Femur (tissue), 1 donor: ENCODE data around the gene NAA25.
"Not testable (repeated sequence)": the region's sequence is repeated elsewhere in the genome, so short reads cannot be mapped to it uniquely, and the experiment has no call there.

Experiments used
- DNase-seq: peaks from one replicate; pipeline ENCODE4 v3.0.0-alpha.2; 2017

NAA25 gene

GRCh38 chr12:112007945-112008344, 100.6 kb downstream of the NAA25 start:
- no peak for DNase-seq

GRCh38 chr12:112005419-112006395, 102.9 kb downstream of the NAA25 start:
- no peak for DNase-seq

GRCh38 chr12:112004041-112004440, 104.5 kb downstream of the NAA25 start:
- DNase-seq: no peak

- DNase-seq: no peak
These were observed 107.0 kb downstream of the NAA25 start for GRCh38 chr12:112001576-112001975.

- DNase-seq: no peak
These were observed 107.8 kb downstream of the NAA25 start for GRCh38 chr12:112000820-112001219.

DNA sequence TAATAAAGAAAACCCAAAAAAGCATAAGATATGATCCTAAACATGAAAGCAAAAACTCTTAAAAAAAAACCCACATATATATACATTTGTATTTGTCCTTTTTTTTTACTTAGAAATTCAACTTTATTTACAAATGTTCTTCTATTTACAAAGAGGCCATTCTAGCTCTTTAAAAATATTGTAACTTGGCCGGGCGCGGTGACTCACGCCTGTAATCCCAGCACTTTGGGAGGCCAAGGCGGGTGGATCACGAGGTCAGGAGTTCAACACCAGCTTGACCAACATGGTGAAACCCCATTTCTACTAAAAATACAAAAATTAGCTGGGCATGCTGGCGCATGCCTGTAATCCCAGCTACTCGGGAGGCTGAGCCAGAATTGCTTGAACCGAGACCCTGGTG, 109.5 kb downstream of the NAA25 start:
- DNase-seq: not testable (repeated sequence)

DNA sequence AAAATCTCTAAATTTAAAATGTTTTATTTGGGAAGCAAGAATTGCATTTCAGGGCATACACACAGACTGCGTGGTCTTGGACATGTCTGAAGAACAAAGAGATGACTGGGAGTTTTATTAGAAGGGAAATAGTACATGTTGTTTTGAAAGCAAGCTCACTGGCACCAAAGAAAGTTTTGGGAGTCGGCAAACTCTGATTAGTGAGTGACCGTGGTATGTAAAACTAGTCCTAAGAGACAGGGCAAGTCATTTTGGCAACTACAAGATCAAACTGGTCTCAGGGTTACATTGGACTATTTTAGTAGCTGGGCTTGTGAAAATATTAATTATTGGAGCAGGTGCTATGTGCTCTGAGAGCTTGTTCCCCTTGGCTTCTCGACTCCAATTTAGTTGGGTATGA, 110.6 kb downstream of the NAA25 start:
- DNase-seq: no peak

GRCh38 chr12:111997300-111997699, 111.3 kb downstream of the NAA25 start:
- no peak for DNase-seq

- DNase-seq: no peak
These were observed 112.7 kb downstream of the NAA25 start for GRCh38 chr12:111995782-111996480.

DNA sequence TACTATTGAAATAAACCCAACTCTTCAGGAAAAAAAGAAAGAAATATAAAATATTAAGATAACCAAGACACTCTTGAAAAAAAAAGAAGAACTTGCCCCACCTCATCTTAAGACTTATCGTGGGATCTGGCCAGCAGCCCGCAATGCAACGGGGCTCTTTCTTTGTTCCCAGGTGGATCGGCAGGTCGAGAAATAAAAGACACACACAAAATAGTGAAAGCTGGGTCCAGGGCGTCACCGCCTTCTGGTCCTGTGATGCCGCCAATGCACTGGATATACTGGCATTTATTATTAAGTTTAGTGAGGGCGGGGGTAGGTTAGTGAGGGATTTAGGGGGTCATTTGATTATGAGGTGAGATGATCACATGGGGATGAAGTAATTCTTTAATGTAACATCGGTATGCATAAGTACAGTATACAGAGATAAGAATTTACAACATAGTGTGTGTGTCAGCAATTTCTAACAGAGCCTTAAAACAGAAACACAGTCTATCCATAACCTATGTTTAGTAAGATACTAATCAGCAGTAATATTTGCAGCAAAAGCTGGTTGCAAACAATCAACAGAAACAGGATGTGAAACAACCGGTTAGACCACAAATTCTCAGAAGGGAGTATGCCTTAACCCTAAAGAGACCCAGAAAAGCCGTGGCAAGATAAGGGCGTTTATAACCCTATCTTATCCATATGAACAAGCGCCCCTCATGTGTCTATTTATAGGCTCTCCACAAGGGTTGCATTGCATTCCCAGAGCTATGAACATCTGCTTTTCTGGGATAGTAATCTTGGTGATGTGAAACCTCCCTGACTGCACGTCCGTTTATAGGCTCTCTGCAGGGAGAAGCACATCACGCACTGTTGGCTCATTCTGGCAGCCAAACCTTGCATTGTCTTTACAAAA, 114.1 kb downstream of the NAA25 start:
- not testable (repeated sequence) for DNase-seq

GRCh38 chr12:111993292-111994150, 115.1 kb downstream of the NAA25 start:
- no peak for DNase-seq

- DNase-seq: no peak
These were observed 116.1 kb downstream of the NAA25 start for GRCh38 chr12:111992464-111992863.

DNA sequence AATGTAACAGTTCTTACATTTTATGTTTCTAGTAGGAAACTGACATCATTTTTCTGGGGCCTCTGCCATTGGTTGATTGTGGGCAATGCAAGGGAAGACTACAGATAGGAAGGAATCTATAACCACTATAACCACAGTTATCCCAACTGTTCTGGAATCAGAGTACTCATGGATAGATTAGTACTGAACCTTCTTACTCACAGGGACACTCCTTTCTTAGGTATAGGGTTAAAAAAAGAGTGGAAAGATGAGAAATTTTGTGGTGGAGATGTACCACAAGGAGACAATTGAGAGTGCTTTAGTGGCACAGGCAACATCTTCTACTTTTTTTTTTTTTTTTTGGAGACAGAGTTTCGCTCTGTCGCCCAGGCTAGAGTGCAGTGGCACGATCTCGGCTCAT, 116.6 kb downstream of the NAA25 start:
- no peak for DNase-seq

DNA sequence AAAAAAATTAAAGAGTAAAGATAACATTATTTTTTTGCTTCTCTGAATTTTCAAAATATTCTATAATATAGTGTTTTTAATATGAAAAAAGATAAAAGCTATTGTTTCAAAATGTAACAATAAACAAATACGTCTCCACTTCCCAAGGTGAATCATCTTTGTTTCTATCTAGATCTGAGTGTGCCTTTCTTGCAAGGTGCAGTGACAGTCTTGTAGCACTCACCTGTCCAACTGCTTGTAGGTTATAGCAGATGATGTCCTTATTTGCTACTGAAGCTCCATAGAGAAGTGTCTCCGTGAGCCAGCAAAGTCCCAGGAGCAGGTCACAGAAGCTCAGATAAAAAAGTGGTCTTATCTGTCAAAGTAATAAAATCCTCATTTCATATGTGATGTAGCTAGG, 117.0 kb downstream of the NAA25 start:
- no peak for DNase-seq

GRCh38 chr12:111984820-111985219, 123.8 kb downstream of the NAA25 start:
- DNase-seq: no peak

DNA sequence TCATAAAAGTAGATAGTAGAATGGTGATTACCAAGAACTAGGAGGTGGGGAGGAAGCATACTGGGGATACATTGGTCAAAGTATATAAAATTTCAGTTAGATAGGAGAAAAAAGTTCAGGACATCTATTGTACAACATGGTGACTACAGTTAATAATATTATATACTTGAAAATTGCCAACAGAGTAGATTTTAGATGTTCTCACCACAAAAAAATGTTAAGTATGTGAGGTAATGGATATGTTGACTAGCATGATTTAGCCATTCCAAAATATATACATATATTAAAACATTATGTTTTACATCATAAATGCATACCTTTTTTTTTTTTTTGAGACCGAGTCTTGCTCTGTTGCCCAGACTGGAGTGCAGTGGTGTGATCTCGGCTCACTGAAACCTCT, 126.6 kb downstream of the NAA25 start:
- DNase-seq: no peak

DNA sequence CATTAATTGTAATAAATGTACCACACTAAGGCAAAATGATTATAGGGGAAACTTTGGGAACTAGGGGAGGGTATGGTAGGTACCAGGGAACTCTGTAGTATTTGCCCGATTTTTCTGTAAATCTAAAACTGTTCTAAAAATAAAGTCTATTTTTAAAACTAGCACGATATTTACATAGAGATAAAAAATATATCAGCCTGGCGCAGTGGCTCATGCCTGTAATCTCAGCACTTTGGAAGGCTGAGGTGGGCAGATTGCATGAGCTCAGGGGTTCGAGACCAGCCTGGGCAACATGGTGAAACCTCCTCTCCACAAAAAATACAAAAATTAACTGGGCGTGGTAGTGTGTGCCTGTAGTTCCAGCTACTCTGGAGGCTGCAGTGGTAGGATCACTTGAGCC, 128.0 kb downstream of the NAA25 start:
- DNase-seq: no peak

DNA sequence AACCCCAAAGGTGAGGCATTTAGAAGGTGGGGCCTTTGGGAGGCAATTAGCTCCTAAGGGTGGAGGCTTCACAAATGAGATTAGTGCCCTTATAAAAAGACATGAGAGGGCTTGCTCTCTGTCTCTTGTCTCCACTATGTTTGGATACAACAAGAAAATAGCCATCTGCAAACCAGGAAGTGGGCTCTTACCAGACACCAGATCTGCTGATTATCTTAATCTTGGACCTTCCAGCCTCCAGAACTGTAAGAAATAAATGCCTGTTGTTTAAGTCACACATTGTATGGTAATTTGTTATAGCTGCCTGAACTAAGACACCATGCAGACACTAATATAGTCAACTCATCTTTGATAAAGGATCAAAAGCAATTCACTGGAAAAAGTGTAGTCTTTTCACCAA, 130.0 kb downstream of the NAA25 start:
- DNase-seq: no peak

GRCh38 chr12:111976860-111977259, 131.7 kb downstream of the NAA25 start:
- no peak for DNase-seq
